Tibial nerve (tissue), 4 donors: ENCODE results near the gene RAB30. TPM values are rescaled to one million over a fixed set of nuclear protein-coding genes. Genes with fewer than 3 reads are reported as not detected.

Source experiments
- DNase-seq, 2 donors: peaks; one replicate each; pipeline ENCODE4 v3.0.0-alpha.2; 2019; ENCODE audit warnings: low spot score in 2 of 2
- H3K27ac ChIP-seq, 4 donors: fragments of 200-600 bp; sonication (generic) in 3 of 4; one replicate each; pipeline ENCODE4 v1.5.1; 2017 to 2019; ENCODE audit warnings: mild to moderate bottlenecking in 1 of 4
- H3K27me3 ChIP-seq, 2 donors: fragments of 200-600 bp; sonication (generic) in 1 of 2; one replicate each; pipeline versions ENCODE4 v1.5.1 to v1.6.0; 2017 to 2019
- H3K36me3 ChIP-seq, 3 donors: fragments of 200-600 bp; sonication (generic); one replicate each; pipeline ENCODE4 v1.5.1; 2018 to 2019
- H3K4me1 ChIP-seq, 4 donors: fragments of 200-600 bp; sonication (generic) in 3 of 4; one replicate each; pipeline ENCODE4 v1.5.1; 2017 to 2019
- H3K4me3 ChIP-seq, 4 donors: fragments of 200-600 bp; sonication (generic) in 3 of 4; one replicate each; pipeline ENCODE4 v1.5.1; 2017 to 2019; ENCODE audit warnings: mild to moderate bottlenecking in 1 of 4, moderate library complexity in 1 of 4
- H3K9me3 ChIP-seq, 4 donors: fragments of 200-600 bp; sonication (generic) in 3 of 4; one replicate each; pipeline ENCODE4 v1.5.1; 2017 to 2019
- EP300 ChIP-seq, 2 donors: sonication (generic); formaldehyde crosslinking; IDR thresholded peaks; one replicate each; pipeline ENCODE4 v1.6.1; 2017; ENCODE audit warnings: antibody characterized with exemption in 2 of 2, mild to moderate bottlenecking in 1 of 2
- POLR2A ChIP-seq, 2 donors: fragments of 450-650 bp; IDR thresholded peaks; one replicate each; pipeline ENCODE4 v1.6.1; 2017; ENCODE audit warnings: antibody characterized with exemption in 2 of 2, mild to moderate bottlenecking in 2 of 2, moderate library complexity in 2 of 2
- WGBS, 2 donors: methylation state at CpG; one replicate each; pipeline ENCODE4 v1.1.5; 2018; 5-methylcytosine and 5-hydroxymethylcytosine counted together
- total RNA-seq, 4 donors: library from RNA; depleted of rRNA; stranded (reverse); fragments of >200 nt; gene quantifications; one replicate each; pipeline ENCODE4 v1.1.0, GENCODE V29; 2016
- TF ChIP-seq, protein P1 (sequence below), 5 experiments: fragments of 200-600 bp in 3 of 5; fragments of 450-650 bp in 2 of 5; sonication (generic) in 3 of 5; IDR thresholded peaks; one replicate each; pipeline ENCODE4 v1.5.1; 2016 to 2019; ENCODE audit warnings: antibody characterized with exemption in 5 of 5, mild to moderate bottlenecking in 3 of 5, moderate library complexity in 2 of 5

The RAB30 gene
- total RNA-seq, 4 donors from 2014 or later, result 19.8 to 50.4 (median 31.2) TPM

DNA sequence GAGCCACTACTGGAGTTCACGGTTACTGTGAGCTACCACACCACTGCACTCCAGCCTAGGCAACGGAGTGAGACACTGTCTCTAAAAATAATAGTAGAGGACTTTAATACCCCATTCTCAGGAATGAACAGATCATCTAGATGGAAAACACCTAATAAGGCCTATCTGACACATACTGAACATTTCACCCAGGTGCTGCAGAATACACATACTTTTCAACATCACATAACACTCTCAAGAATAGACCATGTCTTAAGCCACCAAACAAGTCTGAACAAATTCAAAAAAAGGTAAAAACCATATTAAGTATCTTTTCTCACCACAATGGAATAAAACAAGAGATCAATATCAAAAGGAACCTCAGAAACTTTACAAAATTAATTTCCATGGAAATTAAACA is 132.2 kb downstream of the RAB30 start:
- Histone ChIP-seq H3K36me3 (no peaks in the 10 kb centered on the region), H3K27ac (no peak overlapping the region), H3K4me1 (no peaks in the 10 kb centered on the region), H3K9me3 (no peaks in the 10 kb centered on the region), H3K4me3 (no peak overlapping the region), H3K27me3 (no peaks in the 10 kb centered on the region)
- DNase-seq, result no peak
- WGBS, 2 donors, result 97 to 100% methylated on average over 2 of the region's 2 CpGs
- TF ChIP-seq EP300 (IDR thresholded peaks at IDR 0.05) (no peak), POLR2A (IDR thresholded peaks at IDR 0.05) (no peak)
- TF ChIP-seq, protein P1, sequence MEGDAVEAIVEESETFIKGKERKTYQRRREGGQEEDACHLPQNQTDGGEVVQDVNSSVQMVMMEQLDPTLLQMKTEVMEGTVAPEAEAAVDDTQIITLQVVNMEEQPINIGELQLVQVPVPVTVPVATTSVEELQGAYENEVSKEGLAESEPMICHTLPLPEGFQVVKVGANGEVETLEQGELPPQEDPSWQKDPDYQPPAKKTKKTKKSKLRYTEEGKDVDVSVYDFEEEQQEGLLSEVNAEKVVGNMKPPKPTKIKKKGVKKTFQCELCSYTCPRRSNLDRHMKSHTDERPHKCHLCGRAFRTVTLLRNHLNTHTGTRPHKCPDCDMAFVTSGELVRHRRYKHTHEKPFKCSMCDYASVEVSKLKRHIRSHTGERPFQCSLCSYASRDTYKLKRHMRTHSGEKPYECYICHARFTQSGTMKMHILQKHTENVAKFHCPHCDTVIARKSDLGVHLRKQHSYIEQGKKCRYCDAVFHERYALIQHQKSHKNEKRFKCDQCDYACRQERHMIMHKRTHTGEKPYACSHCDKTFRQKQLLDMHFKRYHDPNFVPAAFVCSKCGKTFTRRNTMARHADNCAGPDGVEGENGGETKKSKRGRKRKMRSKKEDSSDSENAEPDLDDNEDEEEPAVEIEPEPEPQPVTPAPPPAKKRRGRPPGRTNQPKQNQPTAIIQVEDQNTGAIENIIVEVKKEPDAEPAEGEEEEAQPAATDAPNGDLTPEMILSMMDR (IDR thresholded peaks at IDR 0.05), result no peak

DNA sequence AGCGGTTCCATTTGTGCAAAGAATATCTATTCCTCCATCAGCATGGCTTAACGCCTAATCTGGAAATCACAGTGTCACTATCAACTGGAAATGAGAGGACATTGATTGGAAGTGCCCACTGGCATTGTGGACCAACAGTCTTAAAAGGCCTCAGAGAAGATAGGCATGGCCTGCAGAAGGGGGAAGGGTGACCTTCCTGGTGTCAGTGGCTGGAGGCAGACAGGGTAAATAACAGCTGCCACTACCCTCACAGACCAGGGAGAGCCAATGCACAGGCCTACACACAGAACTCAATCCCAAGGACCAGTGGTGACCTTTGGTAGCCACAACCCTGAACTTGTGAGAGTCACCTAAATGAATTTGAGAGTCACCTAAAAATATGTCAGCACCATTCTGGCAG is 134.1 kb downstream of the RAB30 start:
- WGBS, 2 donors, result 97 to 98% methylated on average over 2 of the region's 2 CpGs
- H3K27ac ChIP-seq, result no peak overlapping the region
- H3K4me1 ChIP-seq, result no peaks in the 10 kb centered on the region
- no peak overlapping the region for H3K4me3 ChIP-seq
- H3K9me3 ChIP-seq, result no peaks in the 10 kb centered on the region
- TF ChIP-seq EP300 (IDR thresholded peaks at IDR 0.05) (no peak), POLR2A (IDR thresholded peaks at IDR 0.05) (no peak)
- TF ChIP-seq, protein P1 (IDR thresholded peaks at IDR 0.05), result no peak
- no peak for DNase-seq
- H3K36me3 ChIP-seq, result no peaks in the 10 kb centered on the region
- H3K27me3 ChIP-seq, result no peaks in the 10 kb centered on the region

DNA sequence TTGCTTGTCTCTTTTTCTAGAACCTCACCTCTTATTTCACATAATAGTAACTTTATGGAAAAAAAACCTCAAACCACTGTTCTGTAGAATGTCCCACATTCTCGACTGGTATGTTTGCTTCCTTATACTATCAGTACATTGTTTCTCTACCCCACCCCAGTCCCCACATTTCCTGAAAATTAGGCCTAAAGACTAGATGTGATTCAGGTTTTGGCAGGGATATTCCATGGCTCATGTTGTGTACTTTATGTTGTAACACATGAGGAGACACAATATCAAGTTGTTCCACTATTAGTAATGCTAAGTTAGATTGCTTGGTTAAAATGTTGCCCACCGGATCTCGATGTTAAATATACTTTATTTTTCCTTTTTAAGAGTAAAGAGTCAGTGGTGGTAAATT is 135.4 kb downstream of the RAB30 start:
- no peak for DNase-seq
- Histone ChIP-seq H3K4me3 (no peak overlapping the region), H3K4me1 (no peaks in the 10 kb centered on the region), H3K9me3 (no peaks in the 10 kb centered on the region), H3K36me3 (no peaks in the 10 kb centered on the region), H3K27me3 (no peaks in the 10 kb centered on the region), H3K27ac (no peak overlapping the region)
- TF ChIP-seq POLR2A (IDR thresholded peaks at IDR 0.05) (no peak), EP300 (IDR thresholded peaks at IDR 0.05) (no peak)
- TF ChIP-seq, protein P1 (IDR thresholded peaks at IDR 0.05), result no peak
- 88 to 91% methylated on average over 3 of the region's 3 CpGs for WGBS, 2 donors

DNA sequence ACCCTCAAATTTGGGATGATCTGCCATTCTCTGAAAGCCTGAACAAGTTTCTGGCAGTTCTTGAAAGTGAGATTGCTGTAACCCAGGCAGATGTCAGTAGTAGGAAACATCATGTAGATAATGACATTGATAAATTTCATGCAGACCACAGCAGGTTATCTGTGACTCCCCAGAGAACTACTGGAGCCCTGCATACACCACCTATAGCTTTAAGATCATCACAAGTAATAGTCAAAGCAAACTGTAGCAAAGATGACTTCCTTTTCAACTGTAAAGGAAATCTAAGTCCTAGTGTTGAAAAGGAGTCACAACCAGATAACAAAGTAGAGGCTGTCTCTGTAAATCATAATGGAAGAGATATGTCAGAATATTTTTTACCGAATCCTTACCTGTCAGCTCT is 139.1 kb downstream of the RAB30 start:
- H3K4me3 ChIP-seq, result no peak overlapping the region
- H3K36me3 ChIP-seq, result no peaks in the 10 kb centered on the region
- no peaks in the 10 kb centered on the region for H3K4me1 ChIP-seq
- H3K9me3 ChIP-seq, result no peaks in the 10 kb centered on the region
- 97 to 98% methylated on average over 1 of the region's 1 CpG for WGBS, 2 donors
- no peak for TF ChIP-seq POLR2A (IDR thresholded peaks at IDR 0.05)
- no peak for TF ChIP-seq EP300 (IDR thresholded peaks at IDR 0.05)
- TF ChIP-seq, protein P1 (IDR thresholded peaks at IDR 0.05), result no peak
- no peak overlapping the region for H3K27ac ChIP-seq
- no peak for DNase-seq
- H3K27me3 ChIP-seq, result no peaks in the 10 kb centered on the region

DNA sequence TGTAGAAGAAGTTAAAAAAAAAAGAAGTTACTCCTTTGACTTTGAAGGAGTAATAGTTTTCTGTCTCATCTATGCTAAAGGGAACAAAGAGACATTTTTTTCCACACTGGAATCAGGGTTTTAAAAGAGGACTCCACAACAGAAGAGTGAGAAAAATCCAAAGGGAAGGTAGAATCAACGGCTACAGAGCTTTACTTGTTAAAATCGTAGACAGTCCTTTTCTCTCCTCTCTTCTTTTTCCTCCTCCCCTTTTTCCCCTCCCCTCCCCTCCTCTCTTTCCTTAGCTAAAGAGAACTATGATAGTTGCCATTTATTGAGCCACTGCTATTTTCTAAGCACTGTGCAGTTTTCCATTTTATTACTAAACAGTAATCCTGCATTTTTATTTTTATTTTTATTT is 141.0 kb downstream of the RAB30 start:
- Histone ChIP-seq H3K36me3 (no peaks in the 10 kb centered on the region), H3K27ac (no peak overlapping the region), H3K27me3 (no peaks in the 10 kb centered on the region), H3K4me3 (no peak overlapping the region), H3K9me3 (no peaks in the 10 kb centered on the region), H3K4me1 (peaks cover 0 to 3% (median 0%) of the 10 kb centered on the region in 4 donors)
- WGBS, 2 donors, result 53 to 59% methylated on average over 2 of the region's 2 CpGs
- TF ChIP-seq, protein P1 (IDR thresholded peaks at IDR 0.05), result no peak
- TF ChIP-seq POLR2A (IDR thresholded peaks at IDR 0.05), result no peak
- no peak for TF ChIP-seq EP300 (IDR thresholded peaks at IDR 0.05)
- no peak for DNase-seq
